Choroid plexus epithelial cell (primary cell): ENCODE measurements around the gene RRH.

Experiments
- DNase-seq: peaks from one replicate; pipeline ENCODE4 v3.0.0-alpha.2; 2010; ENCODE audit warnings: low read depth
- H3K4me3 ChIP-seq: 2 replicates; pipeline ENCODE4 v1.5.1; 2011; ENCODE audit warnings: low read depth, mild to moderate bottlenecking, control low read depth, low read length, moderate library complexity
- TF ChIP-seq, protein P1 (sequence below): conservative IDR thresholded peaks from 2 replicates; pipeline ENCODE4 v1.5.1; 2011; ENCODE audit warnings: low read depth, mild to moderate bottlenecking, control low read depth, inconsistent platforms, low read length, moderate library complexity

Gene RRH

GRCh38 chr4:109816082-109816442 is 11.7 kb upstream of the RRH start:
- DNase-seq, result no peak
- TF ChIP-seq, protein P1, sequence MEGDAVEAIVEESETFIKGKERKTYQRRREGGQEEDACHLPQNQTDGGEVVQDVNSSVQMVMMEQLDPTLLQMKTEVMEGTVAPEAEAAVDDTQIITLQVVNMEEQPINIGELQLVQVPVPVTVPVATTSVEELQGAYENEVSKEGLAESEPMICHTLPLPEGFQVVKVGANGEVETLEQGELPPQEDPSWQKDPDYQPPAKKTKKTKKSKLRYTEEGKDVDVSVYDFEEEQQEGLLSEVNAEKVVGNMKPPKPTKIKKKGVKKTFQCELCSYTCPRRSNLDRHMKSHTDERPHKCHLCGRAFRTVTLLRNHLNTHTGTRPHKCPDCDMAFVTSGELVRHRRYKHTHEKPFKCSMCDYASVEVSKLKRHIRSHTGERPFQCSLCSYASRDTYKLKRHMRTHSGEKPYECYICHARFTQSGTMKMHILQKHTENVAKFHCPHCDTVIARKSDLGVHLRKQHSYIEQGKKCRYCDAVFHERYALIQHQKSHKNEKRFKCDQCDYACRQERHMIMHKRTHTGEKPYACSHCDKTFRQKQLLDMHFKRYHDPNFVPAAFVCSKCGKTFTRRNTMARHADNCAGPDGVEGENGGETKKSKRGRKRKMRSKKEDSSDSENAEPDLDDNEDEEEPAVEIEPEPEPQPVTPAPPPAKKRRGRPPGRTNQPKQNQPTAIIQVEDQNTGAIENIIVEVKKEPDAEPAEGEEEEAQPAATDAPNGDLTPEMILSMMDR, result no peak
- H3K4me3 ChIP-seq, result peak overlapping the region; percentile 79

GRCh38 chr4:109816894-109817293 is 10.9 kb upstream of the RRH start:
- peak overlapping the region; percentile 79 for H3K4me3 ChIP-seq
- DNase-seq, result no peak
- TF ChIP-seq, protein P1, result no peak

- TF ChIP-seq, protein P1, result no peak
- DNase-seq, result no peak
- no peak overlapping the region for H3K4me3 ChIP-seq
Observed at GRCh38 chr4:109818268-109818667, 9.5 kb upstream of the RRH start.

- H3K4me3 ChIP-seq, result no peak overlapping the region
- TF ChIP-seq, protein P1, result no peak
- no peak for DNase-seq
Observed at GRCh38 chr4:109820563-109820962, 7.2 kb upstream of the RRH start.

DNA sequence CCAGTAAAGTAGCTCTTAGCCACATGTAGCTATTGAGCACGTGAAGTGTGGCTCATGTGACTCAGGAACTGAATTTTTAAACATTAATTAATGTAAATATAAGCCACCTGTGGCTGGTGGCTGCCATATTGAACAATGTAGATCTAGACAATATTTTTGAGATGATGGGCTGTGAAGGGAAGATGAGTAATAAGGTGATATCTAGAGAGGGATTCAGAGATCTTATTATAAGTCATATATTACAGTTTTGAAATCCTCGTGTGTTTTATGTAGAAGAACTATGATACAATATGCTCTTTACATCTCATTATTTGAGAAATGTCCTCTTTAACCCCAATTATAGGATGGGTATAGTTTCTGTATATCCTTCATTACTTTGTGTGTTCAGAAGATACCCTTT is 6.6 kb upstream of the RRH start:
- TF ChIP-seq, protein P1, result no peak
- no peak overlapping the region for H3K4me3 ChIP-seq
- no peak for DNase-seq

DNA sequence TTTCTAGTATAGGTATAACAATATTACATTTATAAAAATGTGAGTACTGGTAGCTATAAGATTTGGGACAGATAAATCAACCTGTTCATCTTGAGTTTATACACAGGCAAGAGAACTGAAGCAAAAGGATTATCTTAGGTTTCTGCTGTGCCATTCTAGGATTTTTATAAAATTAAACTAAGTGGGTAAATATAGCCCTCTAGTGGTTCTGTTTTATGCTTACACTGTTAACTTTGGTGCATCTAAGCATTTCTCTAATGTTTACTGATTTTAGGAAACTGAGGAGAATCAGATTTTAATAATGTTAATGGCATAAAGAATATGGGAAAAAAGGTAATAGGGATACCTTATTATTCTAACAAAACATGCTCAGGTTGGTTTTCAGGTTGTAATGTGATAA is 1.1 kb upstream of the RRH start:
- peak; percentile 57 for DNase-seq
- H3K4me3 ChIP-seq, result no peak overlapping the region
- TF ChIP-seq, protein P1, result peak; percentile 61

DNA sequence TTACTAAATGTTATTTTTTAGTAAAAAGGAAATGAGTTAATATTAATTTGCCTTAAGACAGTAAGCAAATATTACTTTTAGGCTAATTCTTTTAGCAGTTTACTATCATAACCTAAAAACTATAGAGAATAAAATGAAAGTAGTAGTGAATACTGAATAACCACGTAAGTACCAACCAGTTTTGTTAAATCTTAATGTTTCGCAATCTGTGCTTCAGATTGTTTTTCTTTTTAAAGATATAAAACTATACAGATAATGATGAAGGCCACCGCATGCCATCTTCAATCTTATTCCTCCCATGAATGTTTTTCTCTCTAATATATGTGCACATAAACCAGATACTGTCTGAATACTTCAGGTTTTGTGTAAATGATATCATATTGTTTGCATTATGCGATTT is 6.0 kb downstream of the RRH start:
- no peak overlapping the region for H3K4me3 ChIP-seq
- TF ChIP-seq, protein P1, result no peak
- DNase-seq, result no peak
